Activated CD4-positive, alpha-beta T cell treated with anti-CD3 and anti-CD28 coated beads, Interleukin-2, amount 50 U/mL, for 24 hours (primary cell): ENCODE data around the gene ARHGAP45.
A peak's percentile ranks its signal among the peaks of the same experiment; 100 is the strongest.
"Not testable (repeated sequence)": the region's sequence is repeated elsewhere in the genome, so short reads cannot be mapped to it uniquely, and the experiment has no call there.

Experiments
- DNase-seq, 2 donors: peaks; one replicate each; pipeline ENCODE4 v3.0.0-alpha.2; 2020; ENCODE audit warnings: low read depth in 1 of 2, low spot score in 1 of 2

The ARHGAP45 gene

DNA sequence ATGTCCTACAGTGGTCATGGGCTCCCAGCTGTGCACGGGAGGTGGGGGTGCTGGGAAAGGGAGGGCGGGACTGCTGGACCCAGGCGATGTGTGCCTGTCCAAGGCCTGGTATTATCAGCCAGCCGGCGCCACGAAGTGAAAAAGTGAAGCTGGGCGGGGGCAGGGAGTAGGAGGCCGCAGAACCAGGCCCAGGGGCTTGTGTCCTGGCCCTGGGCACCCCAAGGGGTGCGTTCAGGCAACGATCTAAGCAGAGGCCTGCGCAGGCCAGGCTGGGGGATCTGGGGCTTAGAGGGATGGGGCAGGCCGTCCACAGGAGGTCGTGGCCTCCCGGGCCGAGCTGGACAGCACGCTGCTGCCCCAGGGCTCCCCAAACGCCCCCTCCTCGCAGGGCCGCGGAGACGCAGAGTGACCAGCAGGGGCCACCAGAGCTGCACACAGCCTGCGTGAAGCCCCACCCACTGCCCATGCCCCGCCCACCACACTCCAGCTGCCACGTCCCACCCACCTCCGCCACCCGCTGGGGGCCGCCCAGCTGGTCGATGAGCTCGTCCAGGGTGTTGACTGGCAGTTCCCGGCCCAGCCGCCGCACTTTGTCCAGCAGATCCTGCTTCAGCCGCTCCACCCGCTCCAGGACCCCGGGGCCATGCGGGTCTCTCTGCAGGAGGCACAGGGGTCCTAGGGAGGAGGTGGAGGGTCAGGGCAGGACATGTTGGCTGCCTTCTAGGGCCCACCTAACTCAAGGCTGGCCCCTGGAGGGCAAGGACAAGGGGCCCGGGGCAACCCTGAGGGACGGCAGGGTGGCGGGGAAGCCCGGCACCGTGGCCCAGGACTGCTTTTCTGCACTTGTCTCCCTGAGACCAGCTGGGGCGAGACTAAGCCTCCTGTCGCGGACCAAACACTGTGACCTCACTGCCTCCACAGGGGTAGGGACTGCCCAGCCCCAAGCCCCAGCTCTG, 46.3 kb downstream of the ARHGAP45 start:
- DNase-seq = peak; percentile 60 to 74

DNA sequence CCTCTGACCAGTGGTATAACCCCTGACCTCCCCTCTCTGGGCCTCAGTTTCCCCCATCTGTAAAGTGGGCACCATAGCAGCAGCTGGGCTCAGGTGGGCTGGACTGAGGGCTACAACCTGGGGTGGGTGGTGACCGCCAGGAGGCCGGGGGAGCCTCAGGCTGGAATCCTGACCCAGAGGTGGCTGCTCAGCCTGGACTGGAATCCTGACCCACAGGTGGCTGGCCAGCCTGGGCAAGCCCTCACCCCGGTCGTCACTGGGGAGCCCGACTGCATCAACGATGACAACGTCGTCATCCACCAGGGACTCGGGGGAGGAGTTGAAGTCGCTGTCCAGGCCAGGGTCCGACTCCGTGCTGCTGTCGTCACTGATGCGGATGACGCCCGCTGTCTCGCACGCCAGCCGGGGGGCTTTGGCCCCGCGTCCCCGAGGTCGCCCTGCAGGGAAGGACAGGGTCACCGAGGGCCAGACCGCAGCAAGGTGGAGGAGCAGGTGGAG, 47.1 kb downstream of the ARHGAP45 start:
- no peak for DNase-seq

DNA sequence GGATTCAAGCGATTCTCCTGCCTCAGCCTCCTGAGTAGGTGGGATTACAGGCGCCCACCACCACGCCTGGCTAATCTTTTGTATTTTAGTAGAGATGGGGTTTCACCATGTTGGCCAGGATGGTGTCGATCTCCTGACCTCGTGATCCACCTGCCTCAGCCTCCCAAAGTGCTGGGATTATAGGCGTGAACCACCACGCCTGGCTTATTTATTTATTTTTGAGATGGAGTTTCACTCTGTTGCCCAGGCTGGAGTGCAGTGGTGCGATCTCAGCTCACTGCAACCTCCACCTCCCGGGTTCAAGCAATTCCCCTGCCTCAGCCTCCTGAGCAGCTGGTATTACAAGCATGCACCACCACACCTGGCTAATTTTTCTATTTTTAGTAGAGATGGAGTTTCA, 47.8 kb downstream of the ARHGAP45 start:
- DNase-seq = not testable (repeated sequence)

DNA sequence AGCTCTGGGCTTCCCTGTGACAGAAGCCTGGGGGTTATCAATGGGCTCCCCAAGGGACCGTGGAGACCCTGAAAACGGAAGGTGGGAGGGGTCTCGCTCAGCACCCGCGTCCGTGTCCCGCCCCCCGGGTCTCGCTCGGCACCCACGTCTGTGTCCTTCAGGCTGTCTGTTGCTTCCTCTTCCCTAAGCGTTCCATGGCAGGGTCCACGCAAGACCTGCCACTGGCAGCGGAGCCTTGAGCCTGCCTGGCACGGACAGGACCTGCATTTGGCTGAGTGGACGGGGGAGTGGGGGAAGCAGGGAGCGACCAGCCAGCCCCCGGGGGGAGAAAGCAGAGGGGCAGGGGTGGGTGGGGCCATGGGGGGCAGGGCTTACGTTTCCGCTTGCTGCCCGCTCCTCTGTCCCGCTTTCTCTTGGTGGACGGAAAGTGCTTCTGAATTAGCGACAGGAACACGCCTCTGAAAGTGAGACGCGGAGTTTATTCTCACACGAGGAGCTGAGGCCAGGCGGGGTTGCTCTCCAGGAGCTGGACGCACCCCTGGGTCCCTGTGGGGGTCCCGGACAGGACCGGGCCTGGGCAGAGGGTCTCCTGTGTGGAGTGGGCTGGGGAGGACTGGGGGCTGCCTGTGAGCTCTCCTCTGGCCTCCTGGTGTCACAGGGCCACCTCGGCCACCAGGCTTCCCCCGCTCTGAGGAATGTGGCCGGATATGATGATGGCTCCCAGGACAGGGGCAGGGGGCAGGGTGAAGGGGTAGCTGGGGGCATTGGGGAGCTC, 48.9 kb downstream of the ARHGAP45 start:
- no peak for DNase-seq

DNA sequence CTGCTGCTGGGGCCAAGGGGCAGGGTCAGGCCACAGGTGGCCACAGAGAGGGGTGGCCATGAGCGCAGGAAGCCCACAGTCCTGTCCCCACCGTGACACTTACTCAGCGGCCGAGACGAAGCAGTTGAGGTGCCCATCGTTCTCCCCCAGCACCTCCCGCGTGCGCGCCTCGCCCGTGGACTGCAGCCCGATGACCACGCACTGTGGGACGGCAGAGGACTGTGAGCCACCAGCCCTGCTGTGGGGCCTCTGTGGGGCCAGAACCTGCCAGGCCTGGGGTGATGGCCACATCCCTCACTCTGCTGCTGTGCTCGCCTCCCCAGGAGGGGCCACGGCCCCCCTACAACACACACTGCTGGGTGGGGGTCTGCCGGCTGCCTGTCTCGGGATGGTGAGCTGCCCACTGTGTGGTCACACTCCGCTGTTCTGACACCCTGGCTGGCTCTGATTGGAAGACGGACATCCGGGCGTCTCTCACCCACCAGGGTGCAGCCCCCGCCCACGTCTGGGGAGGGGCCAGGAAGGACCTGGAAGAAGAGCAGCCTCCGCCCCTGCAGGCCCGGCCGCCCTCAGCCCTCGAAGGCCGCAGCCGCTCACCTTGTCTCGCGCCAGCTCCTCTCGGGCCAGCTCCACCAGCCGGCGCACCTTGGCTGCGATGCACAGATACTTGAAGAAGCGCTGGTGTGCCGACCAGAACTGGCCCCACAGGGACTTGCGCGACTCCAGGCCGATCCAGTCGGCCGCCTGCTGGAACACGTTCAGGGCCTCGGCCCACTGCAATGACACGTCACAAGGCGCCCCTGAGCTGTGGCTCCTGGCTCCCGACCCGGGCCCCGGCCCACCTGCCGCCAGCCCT, 50.0 kb downstream of the ARHGAP45 start:
- DNase-seq = no peak

DNA sequence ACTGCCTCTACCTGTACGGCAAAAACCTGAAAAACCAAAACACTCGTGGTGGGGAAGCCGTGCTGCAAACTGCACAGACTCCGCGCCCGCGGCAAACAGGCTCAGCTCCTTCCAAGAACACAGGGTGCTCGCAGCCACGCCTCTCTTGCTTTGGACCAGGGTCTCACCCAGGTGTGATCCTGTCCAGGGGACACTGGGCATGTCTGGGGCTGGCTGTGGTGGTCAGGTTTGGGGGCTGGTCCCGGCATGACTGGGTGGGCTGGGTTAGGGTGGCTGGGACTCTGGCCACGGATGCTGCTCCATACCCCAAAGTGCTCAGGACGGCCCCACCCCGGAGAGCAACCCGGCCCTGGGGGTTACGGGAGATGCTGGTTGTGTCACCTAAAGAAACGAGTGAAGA, 50.7 kb downstream of the ARHGAP45 start:
- DNase-seq = no peak

DNA sequence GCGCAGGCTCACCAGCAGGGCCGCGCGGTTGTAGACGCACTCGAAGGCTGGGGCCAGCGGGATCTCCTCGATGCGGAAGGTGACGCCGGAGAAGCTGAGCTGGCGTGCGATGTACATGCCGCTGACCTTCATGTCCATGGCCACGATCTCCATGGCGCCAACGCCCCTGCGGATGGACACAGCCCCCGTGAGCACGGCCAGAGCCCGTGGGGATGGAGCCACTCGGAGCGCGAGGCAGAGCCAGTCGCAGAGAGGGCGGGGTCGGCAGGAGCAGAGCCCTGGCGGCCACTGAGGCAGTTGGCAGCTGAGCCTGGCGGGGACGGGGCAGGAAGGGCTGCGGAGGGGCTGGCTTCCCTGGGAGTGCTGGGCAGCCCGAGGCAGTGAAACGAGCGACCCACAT, 52.0 kb downstream of the ARHGAP45 start:
- no peak for DNase-seq

DNA sequence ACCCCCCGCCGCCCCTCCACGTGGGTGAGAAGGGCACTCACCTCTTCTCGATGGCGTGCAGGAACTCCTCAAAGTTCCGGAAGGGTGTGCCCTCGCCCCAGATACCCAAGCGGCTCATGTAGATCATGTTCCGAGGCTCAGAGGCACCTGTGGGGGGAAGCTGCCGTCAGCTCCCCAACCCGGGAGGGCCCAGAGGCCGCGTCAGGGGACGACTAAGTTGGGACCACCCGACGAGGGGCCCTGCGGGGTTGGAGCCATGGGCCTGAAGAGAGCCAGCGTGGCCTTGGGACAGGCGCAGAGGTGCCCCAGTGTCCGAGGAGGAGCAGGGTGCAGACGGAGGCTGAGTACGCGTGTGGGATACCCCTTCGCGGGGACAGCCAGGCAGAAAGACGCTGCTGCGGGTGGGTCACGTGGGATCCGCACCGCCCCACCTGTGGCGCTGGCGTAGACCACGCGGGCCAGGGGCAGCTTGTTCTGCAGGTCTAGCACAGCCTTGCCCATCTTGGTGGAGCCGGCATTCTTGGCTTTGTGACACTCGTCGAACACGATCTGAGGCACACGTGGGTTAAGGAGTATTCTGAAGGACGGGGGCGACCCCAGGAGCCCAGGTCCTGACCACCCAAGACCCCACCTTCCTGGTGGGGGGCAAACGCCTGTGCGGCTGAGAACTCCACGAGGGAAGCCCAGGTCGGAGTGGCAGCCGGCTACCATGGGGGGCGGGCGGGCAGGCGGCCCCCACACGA, 52.7 kb downstream of the ARHGAP45 start:
- DNase-seq = no peak

DNA sequence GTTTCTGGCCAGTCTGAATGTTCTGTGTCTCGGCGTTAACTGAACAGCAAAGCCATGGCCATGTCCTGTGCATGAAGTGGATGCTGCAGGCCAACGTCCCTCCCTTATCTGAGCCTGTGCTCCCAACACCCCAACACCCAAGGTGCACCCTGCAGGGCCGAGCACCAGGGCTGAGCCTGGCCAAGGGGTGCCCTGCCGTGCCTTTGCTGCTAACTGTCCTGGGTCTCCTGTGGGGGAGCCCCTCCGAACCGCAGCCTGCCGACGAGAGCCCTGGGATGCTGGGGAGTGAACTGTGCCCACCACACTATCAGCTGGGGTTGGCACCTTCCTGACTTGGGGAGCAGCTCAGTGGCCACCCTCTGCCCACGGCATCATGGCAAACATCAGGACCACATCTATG, 54.4 kb downstream of the ARHGAP45 start:
- DNase-seq = no peak

DNA sequence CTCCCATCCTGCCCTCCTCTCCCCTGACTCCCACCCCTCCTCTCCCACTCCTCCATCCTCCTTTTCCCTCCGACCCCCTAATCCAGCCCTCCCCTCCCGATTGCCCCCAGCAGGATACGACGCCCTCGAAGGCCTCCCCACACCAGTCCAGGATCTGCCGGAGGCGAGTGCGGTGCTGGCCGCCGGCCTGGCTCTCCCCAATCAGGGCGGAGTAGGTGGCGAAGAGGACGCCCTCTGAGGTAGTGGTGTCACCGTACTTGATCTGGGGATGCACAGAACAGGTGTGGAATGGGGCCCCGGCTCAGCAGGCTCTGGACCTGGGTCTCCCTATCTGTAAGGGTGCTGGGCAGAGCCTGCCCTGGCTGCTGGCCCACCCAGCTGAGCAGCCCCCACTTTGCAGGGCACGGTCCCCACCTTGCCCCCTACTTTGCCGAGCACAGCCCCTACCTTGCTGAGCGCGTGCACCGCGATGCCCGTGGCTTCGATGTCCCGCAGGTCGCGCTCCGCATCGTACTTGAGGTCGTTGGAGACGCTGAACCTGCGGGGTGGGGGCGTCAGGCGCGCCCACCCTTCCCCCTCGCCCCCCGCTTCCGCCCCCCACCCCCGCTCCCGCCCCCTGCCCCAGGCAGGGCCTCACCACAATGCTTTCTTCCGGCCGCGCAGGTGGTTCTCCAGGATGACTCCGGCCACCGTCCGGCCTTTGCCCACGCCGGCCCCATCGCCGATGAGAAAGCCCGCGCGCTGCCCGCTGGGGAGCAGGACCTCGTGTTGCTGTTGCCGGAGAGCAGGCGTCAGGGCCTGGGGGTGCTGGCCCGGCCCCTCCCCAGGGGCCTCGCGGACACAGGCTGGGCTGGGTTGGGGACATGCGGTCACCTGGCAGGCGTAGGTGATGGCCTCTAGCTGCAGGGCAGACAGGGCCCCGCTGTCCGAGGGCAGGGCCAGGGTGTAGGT, 55.3 kb downstream of the ARHGAP45 start:
- DNase-seq = no peak

DNA sequence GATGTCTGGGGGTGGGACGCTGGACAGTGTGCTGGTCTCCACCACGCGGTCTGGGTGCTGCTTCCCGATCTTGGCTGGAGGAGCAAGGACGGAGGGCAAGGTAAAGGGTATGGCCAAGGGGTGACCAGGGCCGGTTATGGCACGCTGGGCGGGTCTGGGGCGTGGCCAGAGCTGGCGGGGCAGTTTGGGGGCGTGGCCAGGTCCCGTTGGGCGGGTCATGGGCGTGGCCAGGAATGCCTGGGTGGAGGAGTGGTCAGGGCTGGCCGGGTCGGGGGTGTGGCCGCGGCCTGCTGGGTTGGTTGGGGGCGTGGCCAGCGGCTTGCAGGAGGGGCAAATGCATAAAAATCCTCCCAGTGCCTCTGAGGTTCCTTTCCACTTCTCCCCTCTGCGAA, 56.0 kb downstream of the ARHGAP45 start:
- no peak for DNase-seq

DNA sequence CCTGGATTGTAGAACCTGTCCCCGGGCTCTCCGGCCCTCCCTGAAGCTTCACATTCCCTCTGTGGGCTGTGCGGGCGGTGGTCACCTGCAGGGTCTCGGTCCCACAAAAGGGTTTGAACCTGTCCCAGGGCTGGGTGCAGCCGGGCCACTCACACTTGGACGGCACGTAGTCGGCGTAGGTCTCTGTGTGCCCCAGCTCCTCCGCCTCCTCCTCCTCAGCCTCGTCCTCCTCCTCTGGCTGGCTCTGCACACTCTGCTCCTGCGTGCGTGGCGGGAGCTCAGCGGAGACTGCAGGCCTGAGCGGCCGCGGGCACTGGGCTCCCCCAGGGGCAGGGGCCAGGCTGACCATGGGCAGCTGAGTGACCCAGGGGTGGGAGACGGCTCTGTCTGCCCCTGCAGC, 56.4 kb downstream of the ARHGAP45 start:
- no peak for DNase-seq

DNA sequence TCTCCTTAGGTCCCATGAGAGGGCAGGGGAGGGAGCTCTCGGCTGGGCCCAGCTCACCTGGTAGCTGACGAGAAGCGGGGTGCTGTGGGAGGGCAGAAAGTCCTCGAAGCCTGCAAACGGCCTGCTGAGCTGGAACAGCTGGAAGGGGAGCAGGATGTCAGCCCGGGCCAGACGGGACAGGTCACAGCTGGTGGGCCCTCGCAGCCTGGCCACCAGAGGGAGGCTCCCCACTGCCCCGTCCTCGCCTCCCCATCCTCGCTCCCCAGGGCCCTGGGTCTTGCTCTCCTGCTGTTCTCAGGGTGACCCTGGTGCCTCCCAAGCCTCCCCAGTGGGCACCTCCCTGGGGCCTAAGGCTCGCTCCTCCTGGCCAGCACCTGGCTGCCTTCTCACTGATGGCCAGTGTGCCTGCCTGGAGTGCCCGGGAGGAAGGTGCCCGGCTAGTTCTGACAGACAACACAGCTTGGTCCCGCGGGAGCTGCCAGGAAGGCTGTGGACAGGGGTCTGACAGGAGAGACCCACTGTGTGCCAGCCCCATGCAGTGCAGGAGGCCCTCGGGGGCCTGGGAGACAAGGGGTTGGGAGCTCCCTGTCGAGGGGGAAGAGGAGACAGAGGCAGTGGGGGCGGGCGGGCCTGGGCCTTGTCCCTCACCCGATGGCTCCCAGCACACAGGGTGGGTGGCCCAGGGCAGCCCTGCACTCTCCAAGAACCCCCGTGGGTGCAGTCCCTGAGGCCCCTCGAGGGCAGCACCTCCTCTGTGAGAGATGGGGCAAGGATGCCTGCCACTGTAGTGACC, 57.1 kb downstream of the ARHGAP45 start:
- DNase-seq = no peak

DNA sequence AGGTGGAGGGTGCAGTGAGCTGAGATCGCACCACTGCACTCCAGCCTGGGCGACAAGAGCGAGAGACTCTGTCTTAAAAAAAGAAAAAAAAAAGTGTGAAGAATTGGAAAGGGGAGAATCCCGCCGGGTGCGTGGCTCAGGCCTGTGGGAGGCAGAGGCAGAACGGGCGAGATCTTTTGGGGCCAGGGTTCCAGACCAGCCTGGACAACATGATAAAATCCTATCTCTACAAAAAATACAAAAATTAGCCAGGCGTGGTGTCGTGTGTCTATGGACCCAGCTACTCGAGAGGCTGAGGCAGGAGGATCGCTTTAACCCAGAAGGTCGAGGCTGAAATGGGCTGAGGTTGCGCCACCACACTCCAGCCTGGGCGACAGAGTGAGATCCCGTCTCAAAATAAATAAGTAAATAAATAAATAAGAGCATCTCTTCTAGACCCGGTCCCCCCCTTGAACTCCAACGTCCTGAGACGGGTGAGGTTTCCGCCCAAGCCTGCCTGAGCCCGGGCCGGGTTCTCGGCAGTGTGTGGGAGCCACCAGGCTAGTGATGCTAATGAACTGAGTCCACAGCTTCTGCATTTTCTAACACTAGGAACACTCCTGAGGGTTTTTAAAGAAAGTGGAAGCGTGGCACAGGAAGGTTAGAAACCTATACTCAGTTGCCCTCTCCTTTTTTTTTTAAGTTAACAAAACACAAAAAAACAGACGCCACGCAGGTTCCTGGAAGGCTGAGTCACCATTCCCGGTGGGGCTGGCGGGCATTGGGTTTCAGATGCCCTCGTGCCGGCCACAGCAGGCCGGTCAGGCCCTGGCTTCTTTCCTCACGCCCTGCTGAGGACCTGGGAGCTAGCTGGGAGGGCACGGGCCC, 58.9 kb downstream of the ARHGAP45 start:
- no peak for DNase-seq

DNA sequence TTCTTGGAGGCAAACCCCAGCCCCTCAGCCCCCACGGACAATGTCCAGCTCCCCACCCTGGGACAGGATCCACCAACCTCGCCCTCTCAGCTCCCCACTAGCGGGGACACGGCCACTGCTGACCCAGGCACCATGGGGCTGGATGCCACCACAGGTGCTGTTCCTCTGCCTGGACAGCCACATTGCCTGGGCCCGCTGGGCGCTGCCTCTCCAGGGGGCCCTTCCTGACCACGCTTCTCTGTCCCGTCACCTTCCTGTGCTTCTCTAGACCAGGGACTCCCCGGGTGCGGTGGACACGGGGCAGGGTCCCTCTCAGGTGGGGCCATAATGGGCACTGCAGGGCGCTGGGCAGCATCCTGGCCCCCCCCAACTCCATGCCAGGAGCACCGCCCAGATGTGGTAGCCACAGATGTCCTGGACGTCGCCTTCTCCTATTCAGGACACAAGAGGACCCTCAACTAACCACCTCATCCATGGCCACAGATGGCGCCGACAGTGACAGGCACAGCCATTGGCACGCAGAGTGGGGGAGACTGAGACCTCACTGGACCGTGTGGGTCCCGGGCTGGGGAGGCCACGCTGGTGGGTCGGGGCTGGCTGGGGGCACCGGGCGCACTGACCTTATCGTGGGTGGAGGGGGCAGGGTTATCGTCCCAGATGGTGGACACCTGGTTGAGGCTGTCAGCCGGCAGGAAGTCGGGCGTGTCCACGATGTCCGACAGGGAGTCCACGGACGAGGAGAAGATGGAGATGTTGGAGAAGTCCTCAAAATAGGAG, 60.2 kb downstream of the ARHGAP45 start:
- DNase-seq = no peak

DNA sequence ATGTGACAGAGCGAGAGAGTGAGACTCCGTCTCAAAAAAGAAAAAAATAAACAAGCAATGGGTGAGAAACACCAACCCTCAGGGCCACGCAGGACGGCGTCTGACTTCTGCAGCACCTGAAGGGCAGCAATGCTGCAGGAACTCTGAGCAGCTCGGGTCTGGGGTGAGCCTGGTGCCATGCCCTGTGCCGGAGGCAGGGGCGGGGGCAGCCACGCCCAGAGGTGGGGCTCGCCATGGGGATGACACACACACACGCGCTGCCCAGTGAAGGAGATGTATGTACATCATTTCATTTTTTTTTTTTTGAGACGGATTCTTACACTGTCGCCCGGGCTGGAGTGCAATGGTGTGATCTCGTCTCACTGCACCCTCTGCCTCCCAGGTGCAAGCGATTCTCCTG, 61.1 kb downstream of the ARHGAP45 start:
- DNase-seq = no peak

DNA sequence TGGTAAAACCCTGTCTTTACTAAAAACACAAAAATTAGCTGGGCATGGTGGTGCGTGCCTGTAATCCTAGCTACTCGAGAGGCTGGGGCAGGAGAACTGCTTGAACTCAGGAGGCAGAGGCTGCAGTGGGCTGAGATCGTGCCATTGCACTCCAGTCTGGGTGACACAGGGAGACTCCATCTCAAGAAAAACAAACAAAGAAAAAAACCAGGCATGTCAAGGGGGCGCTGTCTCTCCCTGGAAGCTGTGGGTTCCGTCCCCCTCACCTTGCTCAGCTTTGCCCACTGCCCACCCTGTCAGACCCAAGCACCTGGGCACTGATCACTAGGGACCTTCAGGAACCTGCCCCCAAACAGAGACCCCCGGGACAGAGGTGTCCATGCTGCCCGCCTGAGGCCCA, 62.1 kb downstream of the ARHGAP45 start:
- not testable (repeated sequence) for DNase-seq
